SK-N-SH (cell line): ENCODE results near the gene NAIP.
"Not testable (repeated sequence)": the region's sequence is repeated elsewhere in the genome, so short reads cannot be mapped to it uniquely, and the experiment has no call there.

ENCODE experiments used
- EP300 ChIP-seq, 2 experiments: IDR thresholded peaks; 2 replicates each; pipeline versions ENCODE4 v1.4.0 to v1.6.1; 2012; ENCODE audit warnings: borderline replicate concordance in 1 of 2, low read depth in 1 of 2, low read length in 1 of 2
- GABPA ChIP-seq: IDR thresholded peaks from 2 replicates; pipeline ENCODE4 v1.4.0; 2012; ENCODE audit warnings: low read depth, mild to moderate bottlenecking
- MEF2A ChIP-seq: IDR thresholded peaks from 2 replicates; pipeline ENCODE4 v1.4.0; 2012; ENCODE audit warnings: low read depth, borderline replicate concordance
- NFIC ChIP-seq: IDR thresholded peaks from 2 replicates; pipeline ENCODE4 v1.4.0; 2012; ENCODE audit warnings: borderline replicate concordance
- POLR2AphosphoS5 ChIP-seq: IDR thresholded peaks from 2 replicates; pipeline ENCODE4 v1.6.1; 2012; ENCODE audit warnings: low read depth, low read length
- TAF1 ChIP-seq: IDR thresholded peaks from 2 replicates; pipeline ENCODE4 v1.6.1; 2012; ENCODE audit warnings: low read depth, mild to moderate bottlenecking, low read length, moderate library complexity, borderline replicate concordance
- TCF12 ChIP-seq: IDR thresholded peaks from 2 replicates; pipeline ENCODE4 v1.4.0; 2012
- USF2 ChIP-seq: fragments of 150-350 bp; IDR thresholded peaks from 2 replicates; pipeline ENCODE4 v1.6.1; 2017; ENCODE audit warnings: antibody characterized with exemption, low read length, low read depth, borderline replicate concordance
- TF ChIP-seq, protein P1 (sequence below): fragments of 200-600 bp; sonication (generic); IDR thresholded peaks from 2 replicates; pipeline ENCODE4 v1.6.1; 2017; ENCODE audit warnings: antibody characterized with exemption, mild to moderate bottlenecking, moderate library complexity
- TF ChIP-seq, protein P2 (sequence below): IDR thresholded peaks from 2 replicates; pipeline ENCODE4 v1.4.0; 2012; ENCODE audit warnings: low read depth

DNA sequence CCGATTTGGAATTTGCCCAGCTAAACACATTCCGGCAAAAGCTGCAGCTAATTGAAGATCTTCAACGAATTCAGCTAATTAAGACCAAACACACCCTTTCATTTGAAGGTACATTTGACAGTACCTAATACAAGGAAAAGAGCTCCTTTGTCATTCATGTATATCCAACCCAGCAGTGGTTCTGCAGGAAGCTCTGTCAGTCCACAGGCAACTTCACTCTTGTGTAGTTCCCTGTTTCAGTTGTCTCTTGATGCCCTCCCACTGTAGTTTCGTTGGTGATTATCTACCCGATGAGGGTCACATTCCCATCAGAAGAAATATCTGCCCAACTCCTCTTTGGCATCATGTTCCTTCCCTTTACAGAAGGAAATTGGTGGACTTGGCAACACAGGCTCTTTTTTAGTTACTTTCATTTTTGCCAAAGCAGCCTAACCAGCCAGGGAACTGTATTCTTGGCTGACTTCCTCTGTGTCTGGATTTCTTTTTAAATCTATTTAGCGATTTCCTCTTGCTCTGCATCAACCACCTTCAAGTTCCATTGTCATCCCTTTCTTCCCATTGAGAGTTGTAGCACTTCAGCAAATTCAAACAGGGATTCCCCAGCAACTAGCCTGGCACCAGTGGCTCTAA, 6.6 kb downstream of the NAIP start:
- TF ChIP-seq, protein P1, sequence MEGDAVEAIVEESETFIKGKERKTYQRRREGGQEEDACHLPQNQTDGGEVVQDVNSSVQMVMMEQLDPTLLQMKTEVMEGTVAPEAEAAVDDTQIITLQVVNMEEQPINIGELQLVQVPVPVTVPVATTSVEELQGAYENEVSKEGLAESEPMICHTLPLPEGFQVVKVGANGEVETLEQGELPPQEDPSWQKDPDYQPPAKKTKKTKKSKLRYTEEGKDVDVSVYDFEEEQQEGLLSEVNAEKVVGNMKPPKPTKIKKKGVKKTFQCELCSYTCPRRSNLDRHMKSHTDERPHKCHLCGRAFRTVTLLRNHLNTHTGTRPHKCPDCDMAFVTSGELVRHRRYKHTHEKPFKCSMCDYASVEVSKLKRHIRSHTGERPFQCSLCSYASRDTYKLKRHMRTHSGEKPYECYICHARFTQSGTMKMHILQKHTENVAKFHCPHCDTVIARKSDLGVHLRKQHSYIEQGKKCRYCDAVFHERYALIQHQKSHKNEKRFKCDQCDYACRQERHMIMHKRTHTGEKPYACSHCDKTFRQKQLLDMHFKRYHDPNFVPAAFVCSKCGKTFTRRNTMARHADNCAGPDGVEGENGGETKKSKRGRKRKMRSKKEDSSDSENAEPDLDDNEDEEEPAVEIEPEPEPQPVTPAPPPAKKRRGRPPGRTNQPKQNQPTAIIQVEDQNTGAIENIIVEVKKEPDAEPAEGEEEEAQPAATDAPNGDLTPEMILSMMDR, result not testable (repeated sequence)
- not testable (repeated sequence) for TF ChIP-seq POLR2AphosphoS5; MEF2A; GABPA; EP300 (IDR thresholded peaks at IDR 0.05; ENCODE audit: borderline replicate concordance in 1 of 2, low read depth in 1 of 2, low read length in 1 of 2); TCF12; TAF1; USF2; NFIC
- TF ChIP-seq, protein P2, sequence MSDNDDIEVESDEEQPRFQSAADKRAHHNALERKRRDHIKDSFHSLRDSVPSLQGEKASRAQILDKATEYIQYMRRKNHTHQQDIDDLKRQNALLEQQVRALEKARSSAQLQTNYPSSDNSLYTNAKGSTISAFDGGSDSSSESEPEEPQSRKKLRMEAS, result not testable (repeated sequence)
